Measurements from ENCODE around the gene KLHL26.

DNA sequence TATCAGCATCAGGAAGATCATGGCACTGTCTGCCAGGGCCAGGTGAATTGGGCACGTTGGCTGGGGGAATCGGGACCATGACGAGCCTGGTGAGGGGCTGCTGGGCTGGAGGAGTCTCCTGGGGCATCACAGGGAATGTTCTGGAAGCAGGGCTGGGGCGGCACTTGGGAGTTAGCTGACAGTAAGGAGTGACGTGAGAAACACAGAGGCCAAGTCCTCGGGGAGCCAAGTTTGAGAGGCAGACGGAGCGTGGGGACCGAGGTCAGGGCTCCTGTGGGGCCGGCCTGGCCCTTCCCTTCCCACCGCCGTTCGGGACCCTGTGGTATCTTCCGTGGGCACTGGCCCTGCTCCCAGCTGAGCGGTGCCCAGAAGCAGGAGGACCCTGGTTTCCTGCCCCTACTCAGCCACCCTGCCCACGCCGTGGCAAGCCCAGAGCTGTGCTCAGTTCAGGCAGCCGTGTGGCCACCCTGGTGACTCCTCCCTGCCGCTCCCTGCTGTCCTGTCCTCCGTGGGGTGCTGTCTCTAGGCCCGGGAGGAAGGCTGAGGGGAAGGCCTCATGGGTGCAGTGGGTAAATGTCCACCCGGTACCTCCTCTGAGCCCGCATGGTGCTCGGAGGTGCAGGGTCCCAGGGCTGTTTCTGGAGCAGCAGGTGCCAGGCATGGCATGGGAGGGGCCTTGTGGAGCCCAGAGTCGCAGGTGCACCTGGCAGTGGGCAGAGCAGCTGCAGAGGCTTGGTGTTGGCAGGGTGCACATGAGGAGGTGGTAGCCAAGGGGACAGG is 71.8 kb downstream of the KLHL26 start:
- TF ChIP-seq CTCF (optimal IDR thresholded peaks at IDR 0.05 in 1 of 3, IDR thresholded peaks at IDR 0.05 in 1 of 3, conservative IDR thresholded peaks at IDR 0.05 in 1 of 3; ENCODE audit: extremely low read depth in 1 of 3, insufficient read depth in 2 of 3, low read length in 3 of 3) (no peak), EZH2 (IDR thresholded peaks at IDR 0.05; ENCODE audit: low read length) (no peak)
